Measurements from ENCODE around the gene CDC34.
A peak's percentile ranks its signal among the peaks of the same experiment; 100 is the strongest.

The CDC34 gene

DNA sequence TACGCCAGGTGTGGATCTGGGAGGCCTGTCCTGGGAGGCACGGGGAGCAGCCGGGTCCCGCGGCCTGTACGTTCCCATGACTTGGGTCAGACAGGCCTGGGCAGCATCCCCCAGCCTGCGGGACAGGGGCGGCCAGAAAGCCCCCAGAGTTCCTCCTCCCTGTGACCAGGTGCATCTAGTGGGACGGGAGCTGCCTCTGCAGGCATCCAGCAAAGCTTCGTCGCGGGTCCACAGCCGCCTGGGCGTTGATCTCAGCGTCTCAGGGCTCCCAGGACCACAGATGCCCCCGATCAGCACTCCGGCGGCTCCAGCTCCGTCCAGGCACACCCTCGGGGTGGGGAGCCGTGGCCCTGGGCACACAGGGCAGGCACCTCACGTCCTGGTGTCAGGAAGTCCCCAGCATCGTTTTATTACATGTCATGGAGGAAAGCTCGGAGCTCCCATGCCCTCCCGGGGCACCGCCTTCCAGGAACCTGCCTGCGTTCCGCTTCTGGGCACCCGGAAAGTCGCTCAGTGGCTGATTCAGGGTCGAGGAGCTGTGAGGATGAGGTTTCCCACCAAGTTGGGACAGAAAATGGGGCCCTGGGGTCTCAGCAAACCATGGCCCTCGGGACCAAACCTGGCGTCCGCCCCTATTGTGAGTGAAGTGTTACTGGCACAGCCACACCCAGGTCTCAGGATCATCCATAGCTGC lies 10.8 kb downstream of the CDC34 start:
- DNase-seq (ENCODE audit: low read depth): no peak

- peak; percentile 69 for DNase-seq (ENCODE audit: low read depth)
Measured at GRCh38 chr19:543910-544608, 12.5 kb downstream of the CDC34 start, which contains the start of gene GZMM. Gene GZMM, plus strand, starts transcription at chr19:544053. Its CDS starts 19 bp downstream, at chr19:544072.

GRCh38 chr19:547117-547516 lies 15.6 kb downstream of the CDC34 start:
- no peak for DNase-seq (ENCODE audit: low read depth)

DNA sequence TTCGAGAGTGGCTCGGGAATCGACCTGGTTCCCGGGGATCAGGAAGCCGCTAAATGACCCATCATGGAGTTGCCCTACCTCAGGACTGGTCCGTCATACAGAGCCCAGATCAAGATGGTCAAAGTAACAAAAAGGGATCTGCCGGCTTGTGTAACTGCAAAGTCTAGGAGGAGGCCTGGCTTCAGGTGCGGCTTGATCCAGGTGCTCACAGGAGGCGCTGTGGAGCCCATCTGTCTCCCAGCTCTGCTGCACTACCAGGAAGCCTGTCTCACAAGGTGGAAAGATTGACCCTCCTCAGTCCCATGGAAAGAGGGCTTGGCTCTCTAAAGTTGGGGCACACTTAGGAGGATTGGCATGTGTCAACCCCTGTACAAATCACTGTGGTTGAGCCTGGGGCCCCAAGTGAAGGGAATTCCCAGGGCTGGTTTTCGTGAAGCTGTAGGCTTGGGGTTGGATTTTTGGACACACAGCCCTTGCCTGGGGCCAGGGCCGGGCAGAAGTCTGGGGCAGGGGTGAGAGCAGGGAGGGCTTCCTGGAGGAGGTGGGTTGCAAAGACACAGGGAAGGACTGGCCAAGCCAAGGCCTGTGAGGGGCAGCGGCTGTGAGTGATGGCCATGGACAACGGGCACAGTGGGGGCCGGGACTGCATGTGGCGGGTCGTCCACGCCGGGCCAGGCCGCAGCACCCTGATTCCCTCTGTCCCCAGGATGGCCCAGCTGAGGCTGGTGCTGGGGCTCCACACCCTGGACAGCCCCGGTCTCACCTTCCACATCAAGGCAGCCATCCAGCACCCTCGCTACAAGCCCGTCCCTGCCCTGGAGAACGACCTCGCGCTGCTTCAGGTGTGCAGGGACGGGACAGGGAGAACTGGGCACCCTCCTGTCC lies 16.5 kb downstream of the CDC34 start:
- DNase-seq (ENCODE audit: low read depth): no peak

DNA sequence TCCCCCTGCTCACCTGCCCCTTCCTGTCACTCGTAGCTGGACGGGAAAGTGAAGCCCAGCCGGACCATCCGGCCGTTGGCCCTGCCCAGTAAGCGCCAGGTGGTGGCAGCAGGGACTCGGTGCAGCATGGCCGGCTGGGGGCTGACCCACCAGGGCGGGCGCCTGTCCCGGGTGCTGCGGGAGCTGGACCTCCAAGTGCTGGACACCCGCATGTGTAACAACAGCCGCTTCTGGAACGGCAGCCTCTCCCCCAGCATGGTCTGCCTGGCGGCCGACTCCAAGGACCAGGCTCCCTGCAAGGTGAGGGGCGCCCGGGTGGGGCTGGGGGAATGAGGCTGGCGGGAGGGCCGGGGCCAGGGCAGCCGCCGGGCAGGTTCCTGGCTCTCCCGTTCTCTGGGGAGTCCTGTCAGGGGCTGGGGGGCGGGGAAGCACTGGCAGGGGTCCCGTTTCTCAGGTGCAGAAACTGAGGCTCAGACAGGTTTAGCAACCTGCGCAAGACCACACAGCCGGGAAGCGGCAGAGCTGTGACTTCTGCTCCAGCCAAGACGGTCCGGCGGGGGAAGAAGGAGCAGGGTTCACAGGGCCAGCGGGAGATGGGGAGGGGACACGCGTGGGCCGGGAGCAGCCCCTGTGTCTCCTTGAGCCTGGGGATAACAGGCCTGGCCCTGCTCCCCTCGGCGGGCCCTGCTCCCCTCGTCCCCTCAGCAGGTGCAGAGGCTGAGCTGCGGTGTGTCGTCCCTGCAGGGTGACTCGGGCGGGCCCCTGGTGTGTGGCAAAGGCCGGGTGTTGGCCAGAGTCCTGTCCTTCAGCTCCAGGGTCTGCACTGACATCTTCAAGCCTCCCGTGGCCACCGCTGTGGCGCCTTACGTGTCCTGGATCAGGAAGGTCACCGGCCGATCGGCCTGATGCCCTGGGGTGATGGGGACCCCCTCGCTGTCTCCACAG lies 17.6 kb downstream of the CDC34 start:
- no peak for DNase-seq (ENCODE audit: low read depth)

- DNase-seq (ENCODE audit: low read depth): no peak
Measured at GRCh38 chr19:554817-555216, 23.3 kb downstream of the CDC34 start.

DNA sequence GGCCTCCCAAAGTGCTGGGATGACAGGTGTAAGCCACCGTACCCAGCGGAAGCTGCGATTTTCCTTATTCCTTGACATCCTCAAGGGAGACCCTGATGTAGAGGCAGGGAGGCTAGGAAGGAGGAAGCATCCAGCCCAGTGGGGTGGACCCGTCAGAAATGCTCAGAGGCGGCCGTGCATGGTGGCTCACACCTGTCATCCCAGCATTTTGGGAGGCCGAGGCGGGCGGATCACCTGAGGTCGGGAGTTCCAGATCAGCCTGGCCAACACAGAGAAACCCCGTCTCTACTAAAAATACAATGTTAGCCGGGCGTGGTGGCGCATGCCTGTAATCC lies 23.9 kb downstream of the CDC34 start:
- no peak for DNase-seq (ENCODE audit: low read depth)

- DNase-seq (ENCODE audit: low read depth): no peak
Measured at GRCh38 chr19:556611-557382, 25.2 kb downstream of the CDC34 start.

DNA sequence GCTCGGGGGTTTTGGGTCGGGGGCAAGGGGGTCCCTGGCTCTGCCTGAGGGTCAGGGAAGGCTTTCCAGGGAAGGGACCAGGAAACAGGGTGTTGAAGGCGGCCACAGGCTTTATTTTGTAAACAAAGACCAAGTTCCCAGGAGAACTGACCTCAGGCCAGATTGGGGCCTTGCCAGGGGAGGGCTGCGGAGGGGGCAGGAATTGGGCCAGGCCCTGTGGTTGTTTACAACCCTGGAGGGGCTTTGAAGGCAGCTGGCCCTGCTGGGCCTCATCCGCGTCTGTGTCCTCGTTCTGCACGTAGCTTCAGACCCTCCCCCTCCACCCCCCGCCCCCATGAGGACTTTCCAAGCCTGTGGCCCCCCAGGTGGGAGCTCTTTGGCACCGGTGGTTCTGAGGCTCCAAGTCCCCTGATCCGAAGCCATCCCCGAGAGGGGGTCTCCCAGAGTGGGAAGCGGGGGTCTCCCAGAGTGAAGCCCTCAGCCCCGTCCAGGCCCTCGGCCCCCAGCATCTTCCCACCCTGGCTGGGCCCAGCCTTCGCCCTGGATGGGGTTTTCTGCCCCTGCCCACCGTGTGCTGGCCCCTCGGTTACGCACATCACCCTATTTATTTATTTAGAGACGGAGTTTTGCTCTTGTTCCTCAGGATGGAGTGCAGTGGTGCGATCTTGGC lies 27.3 kb downstream of the CDC34 start:
- no peak for DNase-seq (ENCODE audit: low read depth)

- DNase-seq (ENCODE audit: low read depth): no peak
Measured at GRCh38 chr19:560121-560520, 28.6 kb downstream of the CDC34 start.

DNA sequence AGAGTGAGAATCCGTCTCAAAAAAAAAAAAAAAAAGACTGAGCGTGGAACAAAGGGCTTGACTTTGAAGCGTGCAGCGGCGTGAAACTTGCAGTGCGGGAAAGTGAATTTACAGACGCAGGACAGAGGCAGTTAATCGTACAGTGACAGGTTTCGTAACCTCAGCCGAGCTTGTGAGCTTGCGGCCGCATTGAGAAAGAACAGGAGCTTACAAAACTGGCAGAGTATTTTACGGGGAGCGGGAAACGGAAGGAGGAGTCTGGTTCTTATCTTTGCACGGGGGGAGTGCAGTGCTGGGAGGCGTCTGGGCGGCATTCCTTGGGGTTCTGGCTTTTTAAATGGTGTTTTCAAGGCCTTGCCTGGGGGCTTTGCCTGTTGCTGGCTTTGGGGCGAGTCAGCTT lies 34.8 kb downstream of the CDC34 start:
- DNase-seq (ENCODE audit: low read depth): no peak

- DNase-seq (ENCODE audit: low read depth): no peak
Measured at GRCh38 chr19:566844-567243, 35.3 kb downstream of the CDC34 start.

- DNase-seq (ENCODE audit: low read depth): no peak
Measured at GRCh38 chr19:567296-567900, 35.8 kb downstream of the CDC34 start.

DNA sequence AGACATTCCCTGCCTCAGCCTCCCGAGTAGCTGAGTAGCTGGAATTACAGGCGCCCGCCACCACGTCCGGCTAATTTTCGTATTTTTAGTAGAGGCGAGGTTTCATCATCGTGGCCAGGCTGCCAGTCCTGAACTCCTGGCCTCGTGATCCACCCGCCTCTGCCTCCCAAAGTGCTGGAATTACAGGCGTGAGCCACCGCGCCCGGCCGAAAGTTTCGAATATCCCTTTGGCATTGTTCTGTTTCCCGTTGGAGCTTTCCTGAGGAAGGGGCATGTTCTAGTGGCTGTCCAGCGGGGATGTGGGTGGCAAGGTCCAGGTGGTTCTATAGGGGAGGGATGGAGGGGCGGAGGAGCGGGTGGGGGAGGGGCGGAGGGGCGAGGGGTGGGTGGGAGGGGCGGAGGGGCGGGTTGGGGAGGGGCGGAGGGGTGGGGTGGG lies 38.7 kb downstream of the CDC34 start:
- no peak for DNase-seq (ENCODE audit: low read depth)

GRCh38 chr19:570937-571565 lies 39.5 kb downstream of the CDC34 start:
- DNase-seq (ENCODE audit: low read depth): peak; percentile 21

GRCh38 chr19:571566-571974 lies 40.0 kb downstream of the CDC34 start:
- no peak for DNase-seq (ENCODE audit: low read depth)

DNA sequence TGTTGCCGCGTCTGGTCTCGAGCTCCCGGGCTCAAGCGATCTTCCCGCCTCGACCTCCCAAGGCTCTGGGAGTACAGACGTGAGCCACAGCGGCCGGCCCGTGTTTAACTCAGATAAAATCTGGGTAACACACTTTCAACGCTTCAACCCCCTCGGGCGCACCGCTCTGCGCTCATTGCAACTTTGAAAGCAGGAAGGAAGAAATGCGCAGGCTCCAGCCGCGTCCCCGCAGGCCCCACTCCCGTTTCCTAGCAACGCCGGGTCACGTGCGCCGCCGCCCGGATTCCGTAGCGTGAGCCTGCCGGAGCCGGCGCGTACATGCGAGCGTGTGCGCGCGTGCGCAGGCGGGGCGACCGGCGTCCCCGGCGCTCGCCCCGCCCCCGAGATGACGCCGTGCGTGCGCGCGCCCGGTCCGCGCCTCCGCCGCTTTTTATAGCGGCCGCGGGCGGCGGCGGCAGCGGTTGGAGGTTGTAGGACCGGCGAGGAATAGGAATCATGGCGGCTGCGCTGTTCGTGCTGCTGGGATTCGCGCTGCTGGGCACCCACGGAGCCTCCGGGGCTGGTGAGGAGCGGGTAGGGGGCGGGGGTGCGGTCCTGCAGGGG lies 40.7 kb downstream of the CDC34 start, which contains the start of gene BSG:
TSS of gene BSG (plus strand) at position 457 of the 603 bp plus-strand sequence. CDS start at position 496, 39 bp downstream.
- peak; percentile 99 for DNase-seq (ENCODE audit: low read depth)

- DNase-seq (ENCODE audit: low read depth): no peak
Measured at GRCh38 chr19:572743-573518, 41.4 kb downstream of the CDC34 start.

Measured in stimulated activated CD8-positive, alpha-beta memory T cell treated with anti-CD3 and anti-CD28 coated beads, Interleukin-4, amount 100 ng/mL, for 24 hours (primary cell).